GM20000 (cell line): ENCODE measurements around the gene GRID1.

Source experiments
- DNase-seq: peaks from one replicate; pipeline ENCODE4 v3.0.0; 2012; ENCODE audit warnings: low spot score
- CTCF ChIP-seq: IDR thresholded peaks from 2 replicates; pipeline ENCODE4 v1.5.1; 2012; ENCODE audit warnings: mild to moderate bottlenecking, control low read depth; ENCODE audit errors: extremely low read depth, missing control alignments

Gene GRID1

GRCh38 chr10:86216886-86217285 lies 149.7 kb downstream of the GRID1 start:
- TF ChIP-seq CTCF, result no peak
- no peak for DNase-seq

GRCh38 chr10:86215712-86216111 lies 150.9 kb downstream of the GRID1 start:
- no peak for DNase-seq
- no peak for TF ChIP-seq CTCF

- TF ChIP-seq CTCF, result no peak
- DNase-seq, result no peak
These were observed 151.5 kb downstream of the GRID1 start for GRCh38 chr10:86215046-86215445.

- TF ChIP-seq CTCF, result no peak
- no peak for DNase-seq
These were observed 153.4 kb downstream of the GRID1 start for GRCh38 chr10:86213148-86213547.

- no peak for DNase-seq
- no peak for TF ChIP-seq CTCF
These were observed 154.2 kb downstream of the GRID1 start for GRCh38 chr10:86212391-86212700.

- DNase-seq, result no peak
- TF ChIP-seq CTCF, result no peak
These were observed 154.8 kb downstream of the GRID1 start for GRCh38 chr10:86211691-86212390.

- TF ChIP-seq CTCF, result no peak
- no peak for DNase-seq
These were observed 156.2 kb downstream of the GRID1 start for GRCh38 chr10:86210416-86210815.
